ENCODE measurements around the gene ZNF678.

The ZNF678 gene

DNA sequence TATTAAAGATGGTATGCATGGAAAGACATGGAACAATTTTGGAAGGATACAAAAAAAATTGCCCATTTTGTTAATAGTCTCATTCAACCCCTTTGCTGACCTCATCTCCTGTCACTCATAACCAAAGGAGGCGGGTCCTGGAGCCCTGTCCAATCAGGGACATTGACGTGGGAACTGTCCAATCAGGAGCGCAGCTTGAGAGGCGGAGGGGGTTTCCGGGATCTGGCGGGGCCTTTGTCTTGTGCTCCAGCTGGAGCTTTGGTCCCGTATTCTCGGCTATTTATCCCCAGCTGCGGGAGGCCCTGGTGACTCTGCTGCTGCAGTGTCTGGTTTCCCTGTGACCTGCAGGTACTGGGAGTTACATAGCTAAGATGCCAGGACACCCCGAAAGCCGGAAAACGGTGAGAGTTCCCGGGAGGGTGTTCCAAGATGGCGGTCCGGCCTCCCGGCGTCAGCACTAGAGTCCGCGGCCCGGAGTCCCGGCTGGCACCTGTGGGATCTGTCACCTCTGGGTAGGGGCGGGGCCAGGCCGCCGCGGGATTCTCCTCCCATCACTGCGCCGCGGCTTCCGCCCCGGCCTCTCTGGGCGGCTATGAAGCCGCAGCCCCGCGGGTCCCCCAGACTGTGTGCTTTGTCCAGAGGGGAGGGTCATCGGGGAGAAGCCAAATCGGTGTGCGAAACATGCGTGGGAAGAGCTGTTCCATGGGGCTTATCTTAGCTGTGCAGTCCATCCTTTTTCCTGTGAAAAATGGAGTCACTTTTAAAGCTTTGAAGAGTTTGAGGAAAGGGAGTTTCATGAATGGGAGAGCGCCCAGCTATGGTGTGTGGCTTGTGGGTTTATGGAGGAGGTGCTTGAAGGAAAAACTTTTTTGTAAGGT lies at the start of gene ZNF678:
Gene ZNF678 (plus strand): TSS at position 233 of the 878 bp plus-strand sequence. CDS start 87,436 bp downstream, outside the sequence.
- Histone ChIP-seq H3K27ac (ENCODE audit: low read depth, low read length) (peak within 1 kb of the TSS; percentile 87), H3K9ac (ENCODE audit: low read length) (peak within 1 kb of the TSS; percentile 68), H3K27me3 (ENCODE audit: control insufficient read depth in 1 of 2, insufficient read depth in 2 of 2, low read length in 2 of 2) (peaks cover 6 to 30% of the 10 kb centered on the region in 2 donors), H3K9me3 (ENCODE audit: low read length) (no peaks in the 10 kb centered on the region), H3K36me3 (ENCODE audit: insufficient read depth, low read length) (no peaks in the 10 kb centered on the region), H3K4me1 (ENCODE audit: insufficient read depth, low read length) (peaks cover 7% of the 10 kb centered on the region), H3K4me3 (ENCODE audit: low read depth in 1 of 2, low read length in 2 of 2) (peak within 1 kb of the TSS; percentile 69 to 89)

DNA sequence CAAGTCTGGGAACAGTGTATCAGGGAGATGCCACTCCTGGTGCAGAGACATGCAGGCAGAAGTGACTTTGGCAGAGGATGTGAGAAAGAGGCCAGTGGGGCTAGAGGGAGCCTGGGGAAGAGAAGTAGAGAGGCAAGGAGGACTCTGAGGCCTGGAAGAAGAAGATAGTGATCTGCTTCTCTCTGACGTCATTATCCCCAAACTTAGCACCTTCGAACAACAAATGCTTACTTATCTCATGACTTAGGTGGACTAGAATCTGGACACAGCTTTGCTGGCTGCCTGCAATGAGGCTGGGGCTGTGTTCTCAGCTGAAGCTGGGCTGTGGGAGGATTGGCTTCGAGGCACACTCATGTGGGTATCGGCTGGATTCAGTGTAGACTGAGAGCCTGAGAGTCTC lies 44.5 kb upstream of the ZNF678 start:
- H3K27me3 ChIP-seq (ENCODE audit: control insufficient read depth in 1 of 2, insufficient read depth in 2 of 2, low read length in 2 of 2), result no peaks in the 10 kb centered on the region
- no peak overlapping the region for H3K9ac ChIP-seq (ENCODE audit: low read length)
- no peaks in the 10 kb centered on the region for H3K9me3 ChIP-seq (ENCODE audit: low read length)
- H3K36me3 ChIP-seq (ENCODE audit: insufficient read depth, low read length), result no peaks in the 10 kb centered on the region
- no peak overlapping the region for H3K4me3 ChIP-seq (ENCODE audit: low read depth in 1 of 2, low read length in 2 of 2)
- no peak overlapping the region for H3K27ac ChIP-seq (ENCODE audit: low read depth, low read length)
- H3K4me1 ChIP-seq (ENCODE audit: insufficient read depth, low read length), result no peaks in the 10 kb centered on the region

DNA sequence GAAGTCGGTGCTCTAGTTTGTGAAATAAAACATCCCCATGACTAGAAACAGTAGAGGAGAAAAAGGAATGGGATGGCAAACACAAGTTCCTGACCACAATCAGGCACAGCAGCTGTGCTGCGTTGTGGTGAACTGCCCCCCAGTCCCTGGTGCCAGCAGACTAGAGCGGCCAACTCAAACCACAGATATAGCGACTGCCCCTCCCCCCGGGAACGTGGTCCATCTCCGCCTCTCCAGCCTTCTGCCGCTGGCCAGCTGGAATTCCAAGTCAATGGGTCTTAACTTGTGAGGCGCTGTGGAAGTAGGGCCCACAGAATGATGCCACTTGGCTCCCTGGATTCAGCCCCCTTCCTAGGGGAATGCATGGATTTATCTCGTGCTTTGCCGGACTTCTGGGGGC lies 41.6 kb upstream of the ZNF678 start:
- no peaks in the 10 kb centered on the region for H3K36me3 ChIP-seq (ENCODE audit: insufficient read depth, low read length)
- H3K9me3 ChIP-seq (ENCODE audit: low read length), result no peaks in the 10 kb centered on the region
- no peak overlapping the region for H3K4me3 ChIP-seq (ENCODE audit: low read depth in 1 of 2, low read length in 2 of 2)
- H3K4me1 ChIP-seq (ENCODE audit: insufficient read depth, low read length), result no peaks in the 10 kb centered on the region
- no peak overlapping the region for H3K9ac ChIP-seq (ENCODE audit: low read length)
- H3K27me3 ChIP-seq (ENCODE audit: control insufficient read depth in 1 of 2, insufficient read depth in 2 of 2, low read length in 2 of 2), result no peaks in the 10 kb centered on the region
- H3K27ac ChIP-seq (ENCODE audit: low read depth, low read length), result no peak overlapping the region

DNA sequence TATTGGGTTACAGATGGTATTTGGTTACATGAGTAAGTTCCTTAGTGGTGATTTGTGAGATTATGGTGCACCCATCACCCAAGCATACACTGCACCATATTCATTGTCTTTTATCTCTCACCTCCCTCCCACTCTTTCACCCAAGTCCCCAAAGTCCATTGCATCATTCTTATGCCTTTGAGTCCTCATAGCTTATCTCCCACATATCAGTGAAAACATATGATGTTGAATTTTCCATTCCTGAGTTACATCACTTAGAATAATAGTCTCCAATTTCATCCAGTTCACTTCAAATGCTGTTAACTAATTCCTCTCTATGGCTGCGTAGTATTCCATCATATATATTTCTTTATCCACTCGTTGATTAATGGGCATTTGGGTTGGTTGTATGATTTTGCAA lies 36.8 kb upstream of the ZNF678 start:
- H3K9ac ChIP-seq (ENCODE audit: low read length), result no peak overlapping the region
- no peaks in the 10 kb centered on the region for H3K4me1 ChIP-seq (ENCODE audit: insufficient read depth, low read length)
- H3K27me3 ChIP-seq (ENCODE audit: control insufficient read depth in 1 of 2, insufficient read depth in 2 of 2, low read length in 2 of 2), result no peaks in the 10 kb centered on the region
- H3K27ac ChIP-seq (ENCODE audit: low read depth, low read length), result no peak overlapping the region
- no peaks in the 10 kb centered on the region for H3K36me3 ChIP-seq (ENCODE audit: insufficient read depth, low read length)
- peaks cover 2% of the 10 kb centered on the region for H3K9me3 ChIP-seq (ENCODE audit: low read length)
- H3K4me3 ChIP-seq (ENCODE audit: low read depth in 1 of 2, low read length in 2 of 2), result no peak overlapping the region

DNA sequence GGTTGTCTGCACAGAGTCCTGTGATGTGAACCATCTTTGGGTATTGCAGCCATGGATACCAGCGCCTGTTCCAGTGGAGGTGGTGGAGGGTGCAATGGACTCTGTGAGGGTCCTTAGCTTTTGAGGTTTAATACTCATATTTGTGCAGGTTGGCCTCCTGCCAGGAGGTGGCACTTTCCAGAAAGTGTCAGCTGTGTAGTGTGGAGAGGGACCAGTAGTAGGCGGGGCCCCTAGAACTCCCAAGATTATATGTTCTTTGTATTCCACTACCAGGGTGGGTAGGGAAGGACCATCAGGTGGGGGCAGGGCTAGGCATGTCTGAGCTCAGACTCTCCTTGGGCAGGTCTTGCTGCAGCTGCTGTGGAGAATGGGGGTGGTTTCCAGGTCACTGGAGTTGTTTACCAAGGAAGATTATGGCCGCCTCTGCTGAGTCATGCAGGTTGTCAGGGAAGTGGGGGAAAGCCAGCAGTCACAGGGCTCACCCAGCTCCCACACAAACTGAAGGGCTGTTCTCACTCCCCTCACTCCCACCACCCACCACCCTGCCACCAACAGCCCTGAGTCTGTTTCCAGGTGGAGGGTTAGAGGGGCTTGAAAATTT lies 31.2 kb upstream of the ZNF678 start:
- H3K27me3 ChIP-seq (ENCODE audit: control insufficient read depth in 1 of 2, insufficient read depth in 2 of 2, low read length in 2 of 2), result no peaks in the 10 kb centered on the region
- no peak overlapping the region for H3K9ac ChIP-seq (ENCODE audit: low read length)
- no peaks in the 10 kb centered on the region for H3K36me3 ChIP-seq (ENCODE audit: insufficient read depth, low read length)
- no peaks in the 10 kb centered on the region for H3K4me1 ChIP-seq (ENCODE audit: insufficient read depth, low read length)
- no peak overlapping the region for H3K27ac ChIP-seq (ENCODE audit: low read depth, low read length)
- peak overlapping the region in 1 of 2 donors; percentile 14 for H3K4me3 ChIP-seq (ENCODE audit: low read depth in 1 of 2, low read length in 2 of 2)
- H3K9me3 ChIP-seq (ENCODE audit: low read length), result peaks cover 4% of the 10 kb centered on the region

DNA sequence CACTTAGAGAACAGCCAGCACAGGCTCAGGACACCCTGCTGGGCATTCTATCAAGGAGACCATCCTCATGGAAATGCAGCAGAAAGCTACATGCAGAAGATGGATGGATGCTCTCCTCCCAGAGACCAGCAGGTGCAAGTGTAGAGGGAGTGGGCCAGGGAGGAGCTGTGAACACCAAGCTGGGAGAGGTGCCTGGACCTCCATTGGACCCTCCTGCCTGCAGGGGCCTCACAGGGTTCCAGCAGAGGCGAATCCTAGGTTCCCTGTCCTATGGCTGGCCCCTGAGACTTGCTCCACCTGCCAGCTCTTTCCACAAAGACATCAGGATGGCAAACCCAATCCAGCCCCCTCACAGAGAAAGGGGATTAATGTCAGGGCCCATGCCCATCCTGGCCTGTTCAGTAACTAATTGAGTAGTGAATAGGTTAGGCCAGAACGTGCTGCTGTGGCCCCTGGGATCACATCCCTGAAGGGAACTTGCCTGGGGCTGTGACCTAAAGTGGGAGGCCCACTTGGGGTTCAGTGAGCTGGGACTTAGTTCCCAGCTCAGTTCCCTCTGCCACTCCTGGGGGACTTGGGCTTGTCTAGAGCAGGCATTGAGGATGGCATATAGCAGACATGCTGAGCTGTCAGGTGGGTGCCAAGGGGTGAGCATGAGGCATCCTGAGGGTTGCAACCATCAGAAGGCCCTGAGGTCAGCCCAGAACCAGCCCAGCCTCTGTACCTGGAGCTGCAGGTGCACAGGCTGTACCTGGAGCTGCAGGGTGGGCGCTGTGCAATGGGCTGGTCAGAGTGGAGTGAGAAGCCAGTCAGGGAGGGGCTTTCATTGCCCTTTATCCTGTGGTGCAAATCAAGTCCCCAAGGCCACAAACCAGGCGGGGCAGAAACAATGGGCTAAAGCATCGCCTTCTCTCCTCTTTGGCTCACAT lies 22.9 kb upstream of the ZNF678 start:
- Histone ChIP-seq H3K27ac (ENCODE audit: low read depth, low read length) (no peak overlapping the region), H3K36me3 (ENCODE audit: insufficient read depth, low read length) (no peaks in the 10 kb centered on the region), H3K27me3 (ENCODE audit: control insufficient read depth in 1 of 2, insufficient read depth in 2 of 2, low read length in 2 of 2) (no peaks in the 10 kb centered on the region), H3K4me3 (ENCODE audit: low read depth in 1 of 2, low read length in 2 of 2) (no peak overlapping the region), H3K9me3 (ENCODE audit: low read length) (no peaks in the 10 kb centered on the region), H3K4me1 (ENCODE audit: insufficient read depth, low read length) (peaks cover 10% of the 10 kb centered on the region), H3K9ac (ENCODE audit: low read length) (no peak overlapping the region)

DNA sequence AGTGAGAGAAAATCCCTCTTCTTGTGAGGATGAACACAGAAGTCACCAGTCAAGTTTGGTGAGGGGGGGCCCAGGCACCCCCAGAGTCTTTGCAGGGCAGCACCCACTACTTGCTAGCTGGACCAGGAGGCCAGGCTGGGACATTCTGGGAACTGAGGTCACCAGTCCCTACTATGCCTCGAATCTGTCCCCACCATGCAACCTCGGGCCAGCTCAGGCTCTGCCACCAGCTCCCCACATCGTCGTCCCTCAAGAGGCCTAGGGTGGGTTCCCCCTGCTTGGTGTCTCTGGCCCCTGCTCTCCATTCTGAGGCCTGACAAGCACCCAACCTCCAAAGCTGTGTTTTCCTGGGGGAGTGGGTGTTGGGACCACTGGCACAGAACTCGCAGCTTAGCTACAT lies 22.2 kb upstream of the ZNF678 start:
- peak overlapping the region in 1 of 2 donors; percentile 63 for H3K4me3 ChIP-seq (ENCODE audit: low read depth in 1 of 2, low read length in 2 of 2)
- no peak overlapping the region for H3K27ac ChIP-seq (ENCODE audit: low read depth, low read length)
- H3K36me3 ChIP-seq (ENCODE audit: insufficient read depth, low read length), result no peaks in the 10 kb centered on the region
- no peak overlapping the region for H3K9ac ChIP-seq (ENCODE audit: low read length)
- H3K27me3 ChIP-seq (ENCODE audit: control insufficient read depth in 1 of 2, insufficient read depth in 2 of 2, low read length in 2 of 2), result no peaks in the 10 kb centered on the region
- peaks cover 10% of the 10 kb centered on the region for H3K4me1 ChIP-seq (ENCODE audit: insufficient read depth, low read length)
- no peaks in the 10 kb centered on the region for H3K9me3 ChIP-seq (ENCODE audit: low read length)

DNA sequence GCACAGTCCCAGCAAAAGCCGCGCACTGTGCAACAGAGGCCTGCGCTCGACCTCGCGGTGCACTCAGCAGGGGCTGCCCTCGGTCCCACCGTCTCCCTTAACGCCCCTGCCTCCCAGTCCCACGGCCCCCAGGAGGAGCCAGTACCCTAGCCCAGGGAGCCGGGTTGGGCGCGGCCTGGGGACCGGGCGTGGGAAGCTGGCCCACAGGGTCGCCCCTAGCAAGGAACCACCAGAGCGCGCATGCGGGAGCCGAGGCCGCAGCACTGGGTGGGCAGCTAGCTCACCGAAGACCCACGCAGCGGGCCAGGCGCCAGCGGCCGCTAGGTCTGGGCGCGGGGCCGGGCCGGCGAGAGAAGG lies 21.6 kb upstream of the ZNF678 start:
- Histone ChIP-seq H3K9ac (ENCODE audit: low read length) (no peak overlapping the region), H3K9me3 (ENCODE audit: low read length) (no peaks in the 10 kb centered on the region), H3K36me3 (ENCODE audit: insufficient read depth, low read length) (no peaks in the 10 kb centered on the region), H3K4me3 (ENCODE audit: low read depth in 1 of 2, low read length in 2 of 2) (peak overlapping the region; percentile 63 to 71), H3K4me1 (ENCODE audit: insufficient read depth, low read length) (peaks cover 10% of the 10 kb centered on the region), H3K27ac (ENCODE audit: low read depth, low read length) (peak overlapping the region; percentile 80), H3K27me3 (ENCODE audit: control insufficient read depth in 1 of 2, insufficient read depth in 2 of 2, low read length in 2 of 2) (no peaks in the 10 kb centered on the region)

DNA sequence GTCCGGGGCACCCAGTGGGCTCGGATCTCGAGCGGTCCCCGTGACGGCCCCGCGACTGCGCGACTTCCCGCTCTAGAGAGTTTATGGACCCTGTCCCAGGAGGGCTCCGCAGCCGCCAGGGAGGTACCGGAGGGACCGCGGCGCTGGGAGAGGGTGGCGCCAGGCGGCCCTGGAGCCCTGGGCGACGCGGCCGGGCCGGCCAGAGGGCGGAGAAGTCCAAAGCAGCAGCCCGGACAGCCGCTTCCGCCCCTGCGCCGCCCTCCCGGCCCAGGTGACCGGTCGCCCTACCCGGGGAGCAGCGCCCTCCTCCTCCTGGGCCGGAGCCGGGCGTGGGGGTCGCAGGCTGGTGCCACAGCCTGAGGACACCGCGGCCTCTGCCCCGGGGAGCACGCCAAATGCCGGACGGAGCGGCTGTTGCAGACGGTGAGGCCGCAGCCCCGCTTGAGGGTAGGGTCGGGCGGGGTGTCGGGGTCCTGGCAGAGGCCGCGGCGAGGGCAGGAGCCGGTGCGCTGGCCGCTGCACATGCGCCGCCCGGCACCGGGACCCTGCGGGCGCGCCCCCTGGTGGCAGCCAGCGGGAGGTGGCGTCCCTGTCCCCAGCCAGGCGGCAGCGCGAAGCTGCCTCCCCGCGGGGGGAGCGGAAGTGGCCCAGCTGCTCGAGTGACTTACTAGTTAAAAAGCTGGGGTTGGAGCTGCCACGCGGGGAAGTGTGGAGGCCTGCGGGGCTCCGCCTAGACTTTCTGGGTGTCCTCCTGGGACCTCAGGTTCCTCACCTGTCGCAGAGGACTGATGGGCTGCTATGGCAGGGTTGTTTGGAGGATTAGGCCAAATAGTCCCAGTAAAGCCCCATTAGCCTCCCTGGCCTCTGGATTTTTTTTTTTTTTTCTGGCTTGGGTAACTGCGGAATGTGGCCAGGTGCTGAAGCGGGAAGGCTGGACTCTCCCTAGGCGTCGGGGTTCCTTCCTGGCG lies 20.9 kb upstream of the ZNF678 start:
- Histone ChIP-seq H3K27ac (ENCODE audit: low read depth, low read length) (peak overlapping the region; percentile 80), H3K9me3 (ENCODE audit: low read length) (no peaks in the 10 kb centered on the region), H3K36me3 (ENCODE audit: insufficient read depth, low read length) (no peaks in the 10 kb centered on the region), H3K27me3 (ENCODE audit: control insufficient read depth in 1 of 2, insufficient read depth in 2 of 2, low read length in 2 of 2) (no peaks in the 10 kb centered on the region), H3K4me3 (ENCODE audit: low read depth in 1 of 2, low read length in 2 of 2) (peak overlapping the region; percentile 63 to 71), H3K4me1 (ENCODE audit: insufficient read depth, low read length) (peaks cover 10% of the 10 kb centered on the region), H3K9ac (ENCODE audit: low read length) (peak overlapping the region; percentile 53)

DNA sequence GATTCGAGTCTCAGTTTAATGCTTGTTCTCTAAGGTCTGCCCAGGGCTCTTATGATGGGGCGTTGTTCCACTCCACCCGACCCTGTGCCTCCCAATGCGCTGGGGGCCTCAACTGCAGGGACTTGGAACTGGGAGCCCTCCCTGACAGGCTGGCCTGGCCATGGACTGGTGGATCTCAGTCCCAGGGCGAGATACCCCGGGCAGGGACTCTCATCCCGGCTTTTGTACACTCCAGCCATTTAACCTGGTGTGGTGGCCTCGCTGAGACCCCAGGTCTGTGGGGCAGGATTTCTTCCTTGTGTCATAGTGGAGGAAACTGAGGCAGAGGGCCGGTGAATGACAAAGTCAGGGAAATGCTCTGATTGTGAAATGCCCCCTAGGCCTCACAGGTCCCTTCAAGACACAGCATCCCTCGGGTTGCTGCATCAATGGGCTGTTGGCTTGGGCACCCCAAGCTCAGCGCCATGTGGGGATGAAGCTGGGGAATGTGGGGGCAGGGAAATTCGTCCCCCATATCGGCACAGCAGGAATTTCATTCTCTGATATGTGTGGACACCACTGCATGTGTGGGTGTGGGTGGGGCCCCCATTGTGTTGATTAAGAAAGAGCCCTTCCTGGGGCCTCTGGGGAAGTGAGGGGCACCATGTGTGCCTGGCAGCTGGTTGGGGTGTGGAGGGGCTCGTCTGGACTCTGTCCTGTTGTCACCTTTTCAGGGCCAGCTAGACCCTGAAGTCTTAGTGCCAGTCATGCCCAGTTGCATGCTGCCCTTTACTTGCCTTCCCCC lies 19.9 kb upstream of the ZNF678 start:
- H3K9ac ChIP-seq (ENCODE audit: low read length), result no peak overlapping the region
- H3K27me3 ChIP-seq (ENCODE audit: control insufficient read depth in 1 of 2, insufficient read depth in 2 of 2, low read length in 2 of 2), result no peaks in the 10 kb centered on the region
- H3K27ac ChIP-seq (ENCODE audit: low read depth, low read length), result no peak overlapping the region
- peak overlapping the region in 1 of 2 donors; percentile 63 for H3K4me3 ChIP-seq (ENCODE audit: low read depth in 1 of 2, low read length in 2 of 2)
- no peaks in the 10 kb centered on the region for H3K36me3 ChIP-seq (ENCODE audit: insufficient read depth, low read length)
- H3K4me1 ChIP-seq (ENCODE audit: insufficient read depth, low read length), result peaks cover 10% of the 10 kb centered on the region
- no peaks in the 10 kb centered on the region for H3K9me3 ChIP-seq (ENCODE audit: low read length)

Data from muscle layer of colon (tissue), 2 donors.